Measurements from ENCODE around the gene ZNF239.
"Not testable (repeated sequence)": the region's sequence is repeated elsewhere in the genome, so short reads cannot be mapped to it uniquely, and the experiment has no call there.

Gene ZNF239

GRCh38 chr10:43576062-43576461, 1.6 kb upstream of the ZNF239 start:
- no peak overlapping the region for H3K9ac ChIP-seq (ENCODE audit: low read length in 2 of 2)
- H3K4me3 ChIP-seq (ENCODE audit: low read length in 2 of 2): no peak overlapping the region
- no peak overlapping the region for H3K27ac ChIP-seq (ENCODE audit: low read length)
- peaks cover 12% of the 10 kb centered on the region for H3K4me1 ChIP-seq (ENCODE audit: control insufficient read depth, insufficient read depth, low read length)
- H3K9me3 ChIP-seq (ENCODE audit: control insufficient read depth in 2 of 2, low read length in 2 of 2): no peaks in the 10 kb centered on the region
- no peaks in the 10 kb centered on the region for H3K36me3 ChIP-seq (ENCODE audit: control insufficient read depth in 2 of 2, insufficient read depth in 2 of 2, low read length in 2 of 2)
- no peaks in the 10 kb centered on the region for H3K27me3 ChIP-seq (ENCODE audit: control insufficient read depth in 1 of 2, insufficient read depth in 2 of 2, low read length in 2 of 2)

GRCh38 chr10:43574906-43575305, 490 bp upstream of the ZNF239 start:
- Histone ChIP-seq H3K9ac (ENCODE audit: low read length in 2 of 2) (peak overlapping the region; percentile 2 to 71), H3K4me3 (ENCODE audit: low read length in 2 of 2) (peak overlapping the region; percentile 62 to 81), H3K4me1 (ENCODE audit: control insufficient read depth, insufficient read depth, low read length) (peaks cover 12% of the 10 kb centered on the region), H3K27ac (ENCODE audit: low read length) (no peak overlapping the region), H3K9me3 (ENCODE audit: control insufficient read depth in 2 of 2, low read length in 2 of 2) (no peaks in the 10 kb centered on the region), H3K36me3 (ENCODE audit: control insufficient read depth in 2 of 2, insufficient read depth in 2 of 2, low read length in 2 of 2) (no peaks in the 10 kb centered on the region), H3K27me3 (ENCODE audit: control insufficient read depth in 1 of 2, insufficient read depth in 2 of 2, low read length in 2 of 2) (no peaks in the 10 kb centered on the region)

- H3K9me3 ChIP-seq (ENCODE audit: control insufficient read depth in 2 of 2, low read length in 2 of 2): no peaks in the 10 kb centered on the region
- H3K36me3 ChIP-seq (ENCODE audit: control insufficient read depth in 2 of 2, insufficient read depth in 2 of 2, low read length in 2 of 2): peaks cover 1 to 3% of the 10 kb centered on the region in 2 donors
- no peaks in the 10 kb centered on the region for H3K27me3 ChIP-seq (ENCODE audit: control insufficient read depth in 1 of 2, insufficient read depth in 2 of 2, low read length in 2 of 2)
- H3K27ac ChIP-seq (ENCODE audit: low read length): no peak overlapping the region
- peaks cover 12% of the 10 kb centered on the region for H3K4me1 ChIP-seq (ENCODE audit: control insufficient read depth, insufficient read depth, low read length)
- peak overlapping the region; percentile 71 to 72 for H3K9ac ChIP-seq (ENCODE audit: low read length in 2 of 2)
- H3K4me3 ChIP-seq (ENCODE audit: low read length in 2 of 2): peak overlapping the region; percentile 62 to 81
Measured at GRCh38 chr10:43573250-43574000, 991 bp downstream of the ZNF239 start.

GRCh38 chr10:43570971-43571370, 3.4 kb downstream of the ZNF239 start:
- no peak overlapping the region for H3K9ac ChIP-seq (ENCODE audit: low read length in 2 of 2)

GRCh38 chr10:43569681-43570080, 4.7 kb downstream of the ZNF239 start:
- Histone ChIP-seq H3K36me3 (ENCODE audit: control insufficient read depth in 2 of 2, insufficient read depth in 2 of 2, low read length in 2 of 2) (peaks cover 10 to 13% of the 10 kb centered on the region in 2 donors), H3K27me3 (ENCODE audit: control insufficient read depth in 1 of 2, insufficient read depth in 2 of 2, low read length in 2 of 2) (no peaks in the 10 kb centered on the region), H3K27ac (ENCODE audit: low read length) (no peak overlapping the region), H3K9me3 (ENCODE audit: control insufficient read depth in 2 of 2, low read length in 2 of 2) (no peaks in the 10 kb centered on the region), H3K9ac (ENCODE audit: low read length in 2 of 2) (no peak overlapping the region), H3K4me3 (ENCODE audit: low read length in 2 of 2) (no peak overlapping the region), H3K4me1 (ENCODE audit: control insufficient read depth, insufficient read depth, low read length) (peaks cover 8% of the 10 kb centered on the region)

More at GRCh38 chr10:43570971-43571370, 3.4 kb downstream of the ZNF239 start:
- no peaks in the 10 kb centered on the region for H3K9me3 ChIP-seq (ENCODE audit: control insufficient read depth in 2 of 2, low read length in 2 of 2)
- no peaks in the 10 kb centered on the region for H3K27me3 ChIP-seq (ENCODE audit: control insufficient read depth in 1 of 2, insufficient read depth in 2 of 2, low read length in 2 of 2)
- peaks cover 10 to 12% of the 10 kb centered on the region in 2 donors for H3K36me3 ChIP-seq (ENCODE audit: control insufficient read depth in 2 of 2, insufficient read depth in 2 of 2, low read length in 2 of 2)
- H3K27ac ChIP-seq (ENCODE audit: low read length): no peak overlapping the region
- no peak overlapping the region for H3K4me3 ChIP-seq (ENCODE audit: low read length in 2 of 2)
- H3K4me1 ChIP-seq (ENCODE audit: control insufficient read depth, insufficient read depth, low read length): peaks cover 12% of the 10 kb centered on the region

GRCh38 chr10:43557214-43557613, 17.2 kb downstream of the ZNF239 start:
- no peak overlapping the region for H3K9ac ChIP-seq (ENCODE audit: low read length in 2 of 2)
- no peak overlapping the region for H3K4me3 ChIP-seq (ENCODE audit: low read length in 2 of 2)
- no peaks in the 10 kb centered on the region for H3K27me3 ChIP-seq (ENCODE audit: control insufficient read depth in 1 of 2, insufficient read depth in 2 of 2, low read length in 2 of 2)
- peaks cover 17 to 27% of the 10 kb centered on the region in 2 donors for H3K9me3 ChIP-seq (ENCODE audit: control insufficient read depth in 2 of 2, low read length in 2 of 2)
- no peaks in the 10 kb centered on the region for H3K4me1 ChIP-seq (ENCODE audit: control insufficient read depth, insufficient read depth, low read length)
- peaks cover 24 to 27% of the 10 kb centered on the region in 2 donors for H3K36me3 ChIP-seq (ENCODE audit: control insufficient read depth in 2 of 2, insufficient read depth in 2 of 2, low read length in 2 of 2)
- no peak overlapping the region for H3K27ac ChIP-seq (ENCODE audit: low read length)

GRCh38 chr10:43543746-43544145, 30.7 kb downstream of the ZNF239 start:
- not testable (repeated sequence) for H3K27ac ChIP-seq (ENCODE audit: low read length); H3K9me3 ChIP-seq (ENCODE audit: control insufficient read depth in 2 of 2, low read length in 2 of 2); H3K27me3 ChIP-seq (ENCODE audit: control insufficient read depth in 1 of 2, insufficient read depth in 2 of 2, low read length in 2 of 2); H3K4me1 ChIP-seq (ENCODE audit: control insufficient read depth, insufficient read depth, low read length); H3K4me3 ChIP-seq (ENCODE audit: low read length in 2 of 2); H3K9ac ChIP-seq (ENCODE audit: low read length in 2 of 2); H3K36me3 ChIP-seq (ENCODE audit: control insufficient read depth in 2 of 2, insufficient read depth in 2 of 2, low read length in 2 of 2)

- Histone ChIP-seq H3K27ac (ENCODE audit: low read length) (no peak overlapping the region), H3K9me3 (ENCODE audit: control insufficient read depth in 2 of 2, low read length in 2 of 2) (peaks cover 8 to 40% of the 10 kb centered on the region in 2 donors), H3K9ac (ENCODE audit: low read length in 2 of 2) (no peak overlapping the region), H3K4me1 (ENCODE audit: control insufficient read depth, insufficient read depth, low read length) (no peaks in the 10 kb centered on the region), H3K36me3 (ENCODE audit: control insufficient read depth in 2 of 2, insufficient read depth in 2 of 2, low read length in 2 of 2) (no peaks in the 10 kb centered on the region), H3K27me3 (ENCODE audit: control insufficient read depth in 1 of 2, insufficient read depth in 2 of 2, low read length in 2 of 2) (no peaks in the 10 kb centered on the region), H3K4me3 (ENCODE audit: low read length in 2 of 2) (no peak overlapping the region)
Measured at GRCh38 chr10:43524434-43525247, 49.8 kb downstream of the ZNF239 start.

Data from stomach smooth muscle (tissue), 2 donors.